Left lung (tissue), 10 donors: ENCODE results near the gene BAIAP3. TPM values are rescaled to one million over a fixed set of nuclear protein-coding genes. Genes with fewer than 3 reads are reported as not detected.

ENCODE experiments used
- ATAC-seq: fragments of 200-7000 bp; cut with Tn5 transposase; one replicate; pipeline ENCODE4 v1.9.1; 2020; ENCODE audit warnings: moderate library complexity
- DNase-seq, 4 donors: peaks; one replicate each; pipeline ENCODE4 v3.0.0-alpha.2; 2013 to 2020
- H3K27ac ChIP-seq, 2 donors: fragments of 200-600 bp; sonication (generic) in 1 of 2; one replicate each; pipeline versions ENCODE4 v1.5.0 to v1.8.0; 2020 to 2021
- H3K27me3 ChIP-seq, 2 donors: fragments of 200-600 bp; sonication (generic) in 1 of 2; one replicate each; pipeline versions ENCODE4 v1.5.0 to v1.8.0; 2020 to 2021
- H3K36me3 ChIP-seq, 2 donors: fragments of 200-600 bp; sonication (generic) in 1 of 2; one replicate each; pipeline versions ENCODE4 v1.5.0 to v1.8.0; 2020 to 2021
- H3K4me1 ChIP-seq, 2 donors: fragments of 200-600 bp; one replicate each; pipeline ENCODE4 v1.8.0; 2021
- H3K4me3 ChIP-seq, 2 donors: fragments of 200-600 bp; sonication (generic) in 1 of 2; one replicate each; pipeline versions ENCODE4 v1.5.0 to v1.8.0; 2020 to 2021; ENCODE audit warnings: mild to moderate bottlenecking in 1 of 2
- H3K9me3 ChIP-seq, 2 donors: fragments of 200-600 bp; sonication (generic) in 1 of 2; one replicate each; pipeline versions ENCODE4 v1.5.0 to v1.8.0; 2020 to 2021
- CTCF ChIP-seq, 2 donors: fragments of 200-600 bp; sonication (generic) in 1 of 2; IDR thresholded peaks; one replicate each; pipeline versions ENCODE4 v1.5.0 to v1.8.0; 2021; ENCODE audit warnings: antibody characterized with exemption in 2 of 2
- intact Hi-C, 2 donors: fragments of 100-400 bp; cut with DNase I; formaldehyde crosslinking; loops; one replicate each; pipeline versions ENCODE4 v1.11.2 to v1.14.2; 2022
- polyA plus RNA-seq, 6 donors: library from polyadenylated mRNA; unstranded; fragments of 120-200 nt; gene quantifications; one replicate each; pipeline ENCODE4 v1.2.1, GENCODE V29; 2013; ENCODE audit not compliant: insufficient read length in 6 of 6
- total RNA-seq, 2 donors: library from RNA; stranded (reverse); fragmentation: NEBNext Ultra II Directional; extraction: Animal tissue kit (Norgen Biotek cat#: 25700); gene quantifications; one replicate each; pipeline ENCODE4 v1.2.1, GENCODE V29; 2021
- donor health status: DM: no; HTN: yes; CAD: no.
- donor health status: DM: no; HTN: no; CAD: no.

The BAIAP3 gene
- total and polyA plus RNA-seq, 8 donors, result 1.4 to 8.3 (median 4.2) TPM

GRCh38 chr16:1300664-1301476 lies 32.6 kb upstream of the BAIAP3 start:
- peak in 3 of 4 donors; percentile 56 to 95 (median 67) for DNase-seq
- H3K27ac ChIP-seq, result no peak overlapping the region
- H3K27me3 ChIP-seq, result peaks cover 0 to 55% of the 10 kb centered on the region in 2 donors
- no peaks in the 10 kb centered on the region for H3K36me3 ChIP-seq
- peak; percentile 82 for ATAC-seq
- no peaks in the 10 kb centered on the region for H3K9me3 ChIP-seq
- intact Hi-C loops, result no loop called here
- peak; percentile 69 to 90 for TF ChIP-seq CTCF (IDR thresholded peaks at IDR 0.05)
- H3K4me3 ChIP-seq, result no peak overlapping the region
- H3K4me1 ChIP-seq, result peaks cover 0 to 14% of the 10 kb centered on the region in 2 donors

GRCh38 chr16:1301562-1301961 lies 31.9 kb upstream of the BAIAP3 start:
- Histone ChIP-seq H3K36me3 (no peaks in the 10 kb centered on the region), H3K9me3 (no peaks in the 10 kb centered on the region), H3K27me3 (peaks cover 0 to 50% of the 10 kb centered on the region in 2 donors), H3K4me1 (peaks cover 0 to 14% of the 10 kb centered on the region in 2 donors), H3K27ac (no peak overlapping the region), H3K4me3 (no peak overlapping the region)
- ATAC-seq (no peak), DNase-seq (no peak)
- no peak for TF ChIP-seq CTCF (IDR thresholded peaks at IDR 0.05)
- intact Hi-C loops, result no loop called here

GRCh38 chr16:1305823-1306222 lies 27.6 kb upstream of the BAIAP3 start:
- intact Hi-C loops, result no loop called here
- no peak for DNase-seq
- Histone ChIP-seq H3K36me3 (no peaks in the 10 kb centered on the region), H3K27ac (no peak overlapping the region), H3K4me3 (no peak overlapping the region), H3K27me3 (peaks cover 0 to 21% of the 10 kb centered on the region in 2 donors), H3K4me1 (peaks cover 5 to 18% of the 10 kb centered on the region in 2 donors), H3K9me3 (no peaks in the 10 kb centered on the region)
- no peak for ATAC-seq
- TF ChIP-seq CTCF (IDR thresholded peaks at IDR 0.05), result no peak

- Histone ChIP-seq H3K9me3 (no peaks in the 10 kb centered on the region), H3K27ac (no peak overlapping the region), H3K36me3 (no peaks in the 10 kb centered on the region), H3K4me3 (no peak overlapping the region), H3K27me3 (peaks cover 0 to 16% of the 10 kb centered on the region in 2 donors), H3K4me1 (peaks cover 11 to 19% of the 10 kb centered on the region in 2 donors)
- no peak for TF ChIP-seq CTCF (IDR thresholded peaks at IDR 0.05)
- no peak for ATAC-seq
- intact Hi-C loops, result no loop called here
- no peak for DNase-seq
These were observed 27.1 kb upstream of the BAIAP3 start for GRCh38 chr16:1306334-1306733.
